ENCODE measurements around the gene PLEKHH3. TPM values are rescaled to one million over a fixed set of nuclear protein-coding genes. Genes with fewer than 3 reads are reported as not detected.

Gene PLEKHH3
- total RNA-seq, 1 experiment from 2014 or later, result 66.3 TPM

DNA sequence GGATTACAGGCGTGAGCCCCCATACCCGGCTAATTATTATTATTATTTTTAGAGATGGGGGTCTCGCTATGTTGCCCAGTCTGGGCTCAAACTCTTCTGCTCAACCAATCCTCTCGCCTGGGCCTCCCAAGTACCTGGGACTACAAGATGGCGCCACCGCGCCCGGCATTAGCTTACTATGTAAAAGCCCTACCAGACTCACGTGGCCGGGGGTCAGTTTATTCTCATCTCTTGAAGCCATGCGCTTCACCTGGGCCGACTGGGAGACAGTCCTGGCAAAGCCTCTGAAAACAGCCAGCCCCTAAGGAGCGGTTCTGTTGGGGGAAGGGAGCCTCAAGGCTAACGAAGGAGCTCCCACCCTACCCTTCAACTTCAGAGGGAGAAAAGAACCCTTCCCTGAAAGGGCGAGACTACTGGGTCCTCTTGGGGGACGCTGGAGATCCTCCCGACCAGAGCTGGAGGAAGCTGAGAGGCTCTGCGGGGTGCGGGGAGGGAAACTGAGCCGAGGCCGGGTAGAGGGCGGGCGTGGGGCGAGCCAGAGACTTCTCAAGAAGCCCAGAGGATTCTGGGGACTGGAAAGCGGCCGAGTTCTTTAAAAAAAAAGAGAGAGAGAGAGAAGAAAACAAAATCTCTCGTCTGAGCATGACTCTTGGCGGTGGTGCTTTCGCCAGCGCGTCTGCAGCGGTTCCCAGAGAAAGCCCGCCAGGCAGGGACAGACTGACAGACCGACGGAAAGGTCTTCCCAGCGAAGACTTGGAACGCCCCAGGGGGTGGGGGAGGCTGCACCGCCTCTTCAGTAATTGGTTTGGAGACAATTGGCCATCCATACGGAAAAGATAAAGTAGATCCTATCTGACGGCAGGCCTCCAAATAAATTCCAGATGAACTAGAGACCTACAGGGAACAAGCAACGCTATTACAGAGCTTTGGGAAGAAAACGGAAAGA, 23.3 kb downstream of the PLEKHH3 start:
- BruUV-seq (replicated peaks), result no TSS peak

GRCh38 chr17:42651392-42651791, 25.4 kb downstream of the PLEKHH3 start:
- no peak for DNase-seq (ENCODE audit: low read depth, low spot score)
- no TSS peak for BruUV-seq (replicated peaks)
- no peak for ATAC-seq
- Histone ChIP-seq H3K4me2 (ENCODE audit: low read length) (no peak overlapping the region), H3K27ac (ENCODE audit: low read depth, low read length) (no peak overlapping the region), H3K79me2 (ENCODE audit: insufficient read depth, low read length) (no peaks in the 10 kb centered on the region), H3K36me3 (ENCODE audit: control insufficient read depth in 1 of 2, insufficient read depth in 2 of 2, low read length in 2 of 2) (no peaks in the 10 kb centered on the region), H4K20me1 (ENCODE audit: insufficient read depth) (no peaks in the 10 kb centered on the region), H3K4me3 (replicated peaks in 1 of 2; ENCODE audit: low read depth in 1 of 2, low read length in 2 of 2) (no peak overlapping the region), H3K4me1 (ENCODE audit: control insufficient read depth in 1 of 2, insufficient read depth in 2 of 2, low read length in 2 of 2) (peaks cover 0 to 13% of the 10 kb centered on the region in 2 experiments; a peak in 2 of 4 replicates), H2AFZ (ENCODE audit: low read depth, low read length, poor library complexity, severe bottlenecking) (no peak overlapping the region), H3K9me2 (ENCODE audit: insufficient read depth) (no peaks in the 10 kb centered on the region), H3K9me3 (ENCODE audit: control insufficient read depth in 1 of 2, insufficient read depth in 1 of 2, low read depth in 1 of 2, low read length in 2 of 2) (no peaks in the 10 kb centered on the region), H3K27me3 (ENCODE audit: insufficient read depth, low read length) (no peaks in the 10 kb centered on the region), H3K9ac (ENCODE audit: low read length) (no peak overlapping the region)
- ChIA-PET CTCF (interaction anchor here (0.7 kb wide), 1 partner anchor 12 kb away, joined by 4 read pairs; no protein-coding TSS in a partner anchor), RAD21 (ENCODE audit: low non-redundant PET in 1 of 2, low total read pairs in 2 of 2, uncharacterized antibody in 2 of 2, unreplicated experiment in 2 of 2) (interaction anchor here in 1 of 2 experiments (0.6 kb wide), 1 partner anchor 112 kb away, joined by 3 read pairs; no protein-coding TSS in a partner anchor), POLR2A (interaction anchor here (0.7 to 1.1 kb wide), 2 partner anchors 10 to 12 kb away, joined by 3 read pairs; no protein-coding TSS in a partner anchor)
- intact Hi-C loops (cut with micrococcal nuclease), result no loop called here
- TF ChIP-seq, protein P1, sequence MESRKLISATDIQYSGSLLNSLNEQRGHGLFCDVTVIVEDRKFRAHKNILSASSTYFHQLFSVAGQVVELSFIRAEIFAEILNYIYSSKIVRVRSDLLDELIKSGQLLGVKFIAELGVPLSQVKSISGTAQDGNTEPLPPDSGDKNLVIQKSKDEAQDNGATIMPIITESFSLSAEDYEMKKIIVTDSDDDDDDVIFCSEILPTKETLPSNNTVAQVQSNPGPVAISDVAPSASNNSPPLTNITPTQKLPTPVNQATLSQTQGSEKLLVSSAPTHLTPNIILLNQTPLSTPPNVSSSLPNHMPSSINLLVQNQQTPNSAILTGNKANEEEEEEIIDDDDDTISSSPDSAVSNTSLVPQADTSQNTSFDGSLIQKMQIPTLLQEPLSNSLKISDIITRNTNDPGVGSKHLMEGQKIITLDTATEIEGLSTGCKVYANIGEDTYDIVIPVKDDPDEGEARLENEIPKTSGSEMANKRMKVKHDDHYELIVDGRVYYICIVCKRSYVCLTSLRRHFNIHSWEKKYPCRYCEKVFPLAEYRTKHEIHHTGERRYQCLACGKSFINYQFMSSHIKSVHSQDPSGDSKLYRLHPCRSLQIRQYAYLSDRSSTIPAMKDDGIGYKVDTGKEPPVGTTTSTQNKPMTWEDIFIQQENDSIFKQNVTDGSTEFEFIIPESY (IDR thresholded peaks at IDR 0.05; ENCODE audit: extremely low read depth, insufficient replicate concordance, low read length), result no peak
- TF ChIP-seq POLR2A (IDR thresholded peaks at IDR 0.05; ENCODE audit: borderline replicate concordance, extremely low read depth, insufficient read depth, insufficient read length) (no peak), SP1 (IDR thresholded peaks at IDR 0.05; ENCODE audit: low read depth) (no peak), YY1 (IDR thresholded peaks at IDR 0.05; ENCODE audit: extremely low read depth, insufficient replicate concordance, low read depth, low read length) (no peak)

More for the DNA sequence above, 23.3 kb downstream of the PLEKHH3 start:
- Histone ChIP-seq H3K27ac (ENCODE audit: low read depth, low read length) (no peak overlapping the region), H3K9ac (ENCODE audit: low read length) (no peak overlapping the region), H4K20me1 (ENCODE audit: insufficient read depth) (no peaks in the 10 kb centered on the region), H3K9me3 (ENCODE audit: control insufficient read depth in 1 of 2, insufficient read depth in 1 of 2, low read depth in 1 of 2, low read length in 2 of 2) (no peaks in the 10 kb centered on the region; a peak in 1 of 4 replicates), H2AFZ (ENCODE audit: low read depth, low read length, poor library complexity, severe bottlenecking) (no peak overlapping the region), H3K4me3 (replicated peaks in 1 of 2; ENCODE audit: low read depth in 1 of 2, low read length in 2 of 2) (no peak overlapping the region), H3K36me3 (ENCODE audit: control insufficient read depth in 1 of 2, insufficient read depth in 2 of 2, low read length in 2 of 2) (no peaks in the 10 kb centered on the region), H3K9me2 (ENCODE audit: insufficient read depth) (no peaks in the 10 kb centered on the region), H3K4me2 (ENCODE audit: low read length) (no peak overlapping the region), H3K4me1 (ENCODE audit: control insufficient read depth in 1 of 2, insufficient read depth in 2 of 2, low read length in 2 of 2) (peaks cover 0 to 19% of the 10 kb centered on the region in 2 experiments; a peak in 2 of 4 replicates), H3K27me3 (ENCODE audit: insufficient read depth, low read length) (no peaks in the 10 kb centered on the region), H3K79me2 (ENCODE audit: insufficient read depth, low read length) (no peaks in the 10 kb centered on the region)
- CTCF ChIA-PET, result no interaction called here
- DNase-seq (ENCODE audit: low read depth, low spot score) (no peak), ATAC-seq (no peak)
- RAD21 ChIA-PET (ENCODE audit: low non-redundant PET in 1 of 2, low total read pairs in 2 of 2, uncharacterized antibody in 2 of 2, unreplicated experiment in 2 of 2), result no interaction called here
- POLR2A ChIA-PET, result no interaction called here
- TF ChIP-seq ZNF274 (IDR thresholded peaks at IDR 0.05; ENCODE audit: low read depth, low read length), result no peak
- TF ChIP-seq FOSL1 (IDR thresholded peaks at IDR 0.05; ENCODE audit: low read depth), result no peak
- intact Hi-C loops (cut with micrococcal nuclease), result no loop called here

Measured in HCT116 (cell line).